GM12872 (cell line): ENCODE measurements around the gene NSMCE1.

ENCODE experiments used
- CTCF ChIP-seq: IDR thresholded peaks from 3 replicates; pipeline ENCODE4 v1.5.1; 2011; ENCODE audit warnings: low read depth, mild to moderate bottlenecking, low read length, moderate library complexity; ENCODE audit not compliant: insufficient read depth

NSMCE1 gene

DNA sequence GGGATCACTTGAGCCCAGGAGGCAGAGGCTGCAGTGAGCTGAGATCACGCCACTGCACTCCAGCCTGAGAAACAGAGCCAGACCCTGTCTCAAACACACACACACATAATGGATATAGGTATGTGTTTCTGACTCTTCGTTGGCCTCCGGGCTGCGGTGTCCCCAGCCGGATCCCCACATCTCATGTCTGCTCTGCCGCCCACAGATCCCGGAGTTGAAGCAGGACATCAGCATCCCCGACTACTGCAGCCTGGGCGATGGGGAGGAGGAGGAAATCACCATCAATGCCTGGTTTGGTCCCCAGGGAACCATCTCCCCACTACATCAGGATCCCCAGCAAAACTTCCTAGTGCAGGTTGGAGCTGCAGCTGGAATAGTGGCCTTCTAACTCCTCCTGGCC is 49.8 kb downstream of the NSMCE1 start:
- no peak for TF ChIP-seq CTCF

GRCh38 chr16:27217256-27217655 is 51.3 kb downstream of the NSMCE1 start:
- TF ChIP-seq CTCF: no peak

- no peak for TF ChIP-seq CTCF
These were observed 52.2 kb downstream of the NSMCE1 start for GRCh38 chr16:27216297-27216885.

- no peak for TF ChIP-seq CTCF
These were observed 52.9 kb downstream of the NSMCE1 start for GRCh38 chr16:27215660-27216059.

- TF ChIP-seq CTCF: no peak
These were observed 54.2 kb downstream of the NSMCE1 start for GRCh38 chr16:27214084-27214961.

DNA sequence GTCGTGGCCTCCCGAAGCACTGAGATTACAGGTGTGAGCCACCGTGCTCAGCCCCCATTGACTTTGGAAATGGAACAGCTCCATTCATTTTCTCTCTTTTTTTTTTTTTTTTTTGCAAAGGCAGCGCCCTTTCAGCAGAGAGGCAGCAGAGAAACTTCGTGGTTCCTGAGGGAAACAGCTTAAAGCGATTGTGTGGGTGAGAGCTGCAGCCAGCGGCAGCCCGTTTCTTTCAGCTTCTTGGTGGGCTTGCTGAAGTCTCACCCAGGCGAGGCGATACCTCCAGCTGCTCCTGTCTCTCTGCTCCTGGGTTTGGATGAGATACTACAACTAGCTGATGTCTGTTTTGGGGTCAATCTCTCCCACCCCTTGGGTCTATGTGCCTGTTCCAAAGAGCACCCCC is 57.5 kb downstream of the NSMCE1 start:
- TF ChIP-seq CTCF: no peak

GRCh38 chr16:27210174-27210573 is 58.4 kb downstream of the NSMCE1 start:
- no peak for TF ChIP-seq CTCF
